Upper lobe of left lung (tissue), 4 donors: Measurements from ENCODE around the gene COL9A3.

Source experiments
- POLR2A ChIP-seq, 4 donors: fragments of 450-650 bp; IDR thresholded peaks; one replicate each; pipeline ENCODE4 v1.5.1; 2016 to 2017; ENCODE audit warnings: antibody characterized with exemption in 4 of 4, mild to moderate bottlenecking in 2 of 4
- POLR2AphosphoS5 ChIP-seq, 2 donors: sonication (generic); formaldehyde crosslinking; IDR thresholded peaks; one replicate each; pipeline ENCODE4 v1.5.1; 2017; ENCODE audit warnings: antibody characterized with exemption in 2 of 2
- TF ChIP-seq, protein P1 (sequence below), 6 experiments: fragments of 450-650 bp in 4 of 6; fragments of 200-600 bp in 2 of 6; sonication (generic) in 2 of 6; IDR thresholded peaks; one replicate each; pipeline ENCODE4 v1.5.1; 2016 to 2019; ENCODE audit warnings: antibody characterized with exemption in 6 of 6

DNA sequence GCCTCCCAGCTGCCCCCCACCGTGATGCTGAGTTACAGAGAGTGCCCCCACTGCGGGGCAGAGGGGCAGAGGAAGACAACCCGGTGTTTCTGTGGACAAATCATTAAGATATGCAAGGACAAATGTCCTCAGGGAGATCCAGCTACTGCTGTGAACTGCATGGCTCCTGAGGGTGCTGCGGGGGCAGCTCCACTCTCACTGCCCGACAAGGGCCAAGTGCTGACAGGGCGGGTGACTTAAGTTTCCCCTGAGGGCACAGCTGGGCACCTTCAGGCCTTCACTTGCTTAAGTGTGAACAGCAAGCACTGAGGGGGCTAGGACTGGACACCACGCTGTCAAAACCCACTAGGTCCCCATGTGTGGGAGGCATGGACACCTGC lies 71.0 kb downstream of the COL9A3 start:
- TF ChIP-seq, protein P1, sequence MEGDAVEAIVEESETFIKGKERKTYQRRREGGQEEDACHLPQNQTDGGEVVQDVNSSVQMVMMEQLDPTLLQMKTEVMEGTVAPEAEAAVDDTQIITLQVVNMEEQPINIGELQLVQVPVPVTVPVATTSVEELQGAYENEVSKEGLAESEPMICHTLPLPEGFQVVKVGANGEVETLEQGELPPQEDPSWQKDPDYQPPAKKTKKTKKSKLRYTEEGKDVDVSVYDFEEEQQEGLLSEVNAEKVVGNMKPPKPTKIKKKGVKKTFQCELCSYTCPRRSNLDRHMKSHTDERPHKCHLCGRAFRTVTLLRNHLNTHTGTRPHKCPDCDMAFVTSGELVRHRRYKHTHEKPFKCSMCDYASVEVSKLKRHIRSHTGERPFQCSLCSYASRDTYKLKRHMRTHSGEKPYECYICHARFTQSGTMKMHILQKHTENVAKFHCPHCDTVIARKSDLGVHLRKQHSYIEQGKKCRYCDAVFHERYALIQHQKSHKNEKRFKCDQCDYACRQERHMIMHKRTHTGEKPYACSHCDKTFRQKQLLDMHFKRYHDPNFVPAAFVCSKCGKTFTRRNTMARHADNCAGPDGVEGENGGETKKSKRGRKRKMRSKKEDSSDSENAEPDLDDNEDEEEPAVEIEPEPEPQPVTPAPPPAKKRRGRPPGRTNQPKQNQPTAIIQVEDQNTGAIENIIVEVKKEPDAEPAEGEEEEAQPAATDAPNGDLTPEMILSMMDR (IDR thresholded peaks at IDR 0.05) = no peak
- TF ChIP-seq POLR2AphosphoS5 (IDR thresholded peaks at IDR 0.05) (no peak), POLR2A (IDR thresholded peaks at IDR 0.05) (no peak)
